ENCODE data around the gene TEKT3. TPM values are rescaled to one million over a fixed set of nuclear protein-coding genes. Genes with fewer than 3 reads are reported as not detected.
A peak's percentile ranks its signal among the peaks of the same experiment; 100 is the strongest.

TEKT3 gene
- total and polyA plus RNA-seq, 9 of the 15 experiments (the other 6 are each of a cell fraction or from before 2014, with no cell fraction given), result not detected

DNA sequence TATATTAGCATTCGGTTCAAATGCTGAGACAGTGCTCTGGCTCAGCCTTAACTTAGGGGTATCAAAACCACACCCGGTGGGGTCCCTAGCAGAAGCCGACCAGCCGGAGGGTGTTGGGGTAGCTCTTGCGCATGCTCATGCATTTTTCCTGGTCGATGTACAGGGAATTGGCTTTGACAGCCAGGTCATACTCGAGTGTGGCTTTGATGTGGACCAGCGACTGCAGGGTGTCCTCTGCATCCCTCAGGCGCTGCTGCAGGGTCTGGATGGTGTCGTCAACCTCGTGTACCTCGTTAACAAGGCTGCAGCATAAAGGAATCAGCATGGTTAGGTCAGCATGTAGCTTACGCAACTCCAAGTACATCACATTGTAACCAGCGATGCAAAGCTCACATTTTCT lies 37.5 kb downstream of the TEKT3 start:
- 6% methylated on average over 12 of the region's 14 CpGs for WGBS (ENCODE audit: insufficient coverage, low coverage, missing lambda C conversion rate)
- Histone ChIP-seq H4K20me1 (replicated peaks; ENCODE audit: control insufficient read depth, insufficient read depth, low read length) (no peaks in the 10 kb centered on the region), H3K36me3 (ENCODE audit: control insufficient read depth, insufficient read depth, low read length) (no peaks in the 10 kb centered on the region), H3K27me3 (ENCODE audit: control insufficient read depth in 2 of 2, insufficient read depth in 2 of 2, low read length in 2 of 2) (peaks cover 0 to 19% of the 10 kb centered on the region in 2 experiments; a peak in 3 of 5 replicates), H3K9me3 (replicated peaks; ENCODE audit: control insufficient read depth, insufficient read depth, low read depth, low read length) (no peaks in the 10 kb centered on the region), H3K4me3 (no peak overlapping the region), H3K9ac (ENCODE audit: insufficient read depth in 1 of 2, low read depth in 2 of 2, low read length in 2 of 2) (no peak overlapping the region), H3K9me1 (ENCODE audit: control insufficient read depth, insufficient read depth, low read length) (no peaks in the 10 kb centered on the region), H2AFZ (ENCODE audit: low read depth, low read length) (no peak overlapping the region), H3K4me2 (ENCODE audit: insufficient read depth, low read length) (no peak overlapping the region), H3K27ac (ENCODE audit: extremely low read depth, low read depth, low read length) (no peak overlapping the region), H3K4me1 (replicated peaks in 1 of 2; ENCODE audit: control insufficient read depth in 2 of 2, insufficient read depth in 2 of 2, low read length in 2 of 2) (no peaks in the 10 kb centered on the region), H3K79me2 (ENCODE audit: control insufficient read depth, insufficient read depth, low read length) (no peaks in the 10 kb centered on the region)
- BruUV-seq (replicated peaks), result no TSS peak
- CTCF ChIA-PET (ENCODE audit: low intra/inter-chr PET ratio), result no interaction called here
- FAIRE-seq, result no peak
- intact Hi-C loops (cut with micrococcal nuclease) (no loop called here), in situ Hi-C loops (cut with MboI) (no loop called here)
- POLR2A ChIA-PET, result interaction anchor here (0.5 kb wide), 1 partner anchor 157 kb away, joined by 3 read pairs; no protein-coding TSS in a partner anchor
- DNase-seq (ENCODE audit: extremely low read depth in 1 of 4, low spot score in 3 of 4), result no peak
- TF ChIP-seq NRF1 (conservative IDR thresholded peaks at IDR 0.05 in 1 of 2, IDR thresholded peaks at IDR 0.05 in 1 of 2) (peak; percentile 20 to 46; a peak in 2 of 4 replicates), CREB3L1 (IDR thresholded peaks at IDR 0.05; ENCODE audit: borderline replicate concordance, low read depth) (no peak), HIVEP1 (CRISPR knock-in tag; IDR thresholded peaks at IDR 0.05) (no peak)
- ATAC-seq, result no peak

- BruUV-seq (replicated peaks), result no TSS peak
- Histone ChIP-seq H3K4me2 (ENCODE audit: insufficient read depth, low read length) (no peak overlapping the region), H3K4me3 (no peak overlapping the region), H3K27me3 (ENCODE audit: control insufficient read depth in 2 of 2, insufficient read depth in 2 of 2, low read length in 2 of 2) (peaks cover 0 to 13% of the 10 kb centered on the region in 2 experiments; a peak in 3 of 5 replicates), H2AFZ (ENCODE audit: low read depth, low read length) (no peak overlapping the region), H3K9ac (ENCODE audit: insufficient read depth in 1 of 2, low read depth in 2 of 2, low read length in 2 of 2) (no peak overlapping the region), H3K4me1 (replicated peaks in 1 of 2; ENCODE audit: control insufficient read depth in 2 of 2, insufficient read depth in 2 of 2, low read length in 2 of 2) (no peaks in the 10 kb centered on the region), H4K20me1 (replicated peaks; ENCODE audit: control insufficient read depth, insufficient read depth, low read length) (no peaks in the 10 kb centered on the region), H3K9me3 (replicated peaks; ENCODE audit: control insufficient read depth, insufficient read depth, low read depth, low read length) (no peaks in the 10 kb centered on the region), H3K27ac (ENCODE audit: extremely low read depth, low read depth, low read length) (no peak overlapping the region), H3K36me3 (ENCODE audit: control insufficient read depth, insufficient read depth, low read length) (no peaks in the 10 kb centered on the region), H3K79me2 (ENCODE audit: control insufficient read depth, insufficient read depth, low read length) (no peaks in the 10 kb centered on the region), H3K9me1 (ENCODE audit: control insufficient read depth, insufficient read depth, low read length) (no peaks in the 10 kb centered on the region)
- ATAC-seq, result no peak
- CTCF ChIA-PET (ENCODE audit: low intra/inter-chr PET ratio), result no interaction called here
- 3% methylated on average over 3 of the region's 3 CpGs for WGBS (ENCODE audit: insufficient coverage, low coverage, missing lambda C conversion rate)
- in situ Hi-C loops (cut with MboI) (no loop called here), intact Hi-C loops (cut with micrococcal nuclease) (no loop called here)
- DNase-seq (ENCODE audit: extremely low read depth in 1 of 4, low spot score in 3 of 4), result no peak
- POLR2A ChIA-PET, result no interaction called here
- no peak for FAIRE-seq
- TF ChIP-seq ZNF436 (CRISPR knock-in tag; IDR thresholded peaks at IDR 0.05) (no peak), ZNF644 (tag; IDR thresholded peaks at IDR 0.05; ENCODE audit: low read depth) (no peak), RUNX1 (IDR thresholded peaks at IDR 0.05; ENCODE audit: low read depth) (no peak), KHSRP (IDR thresholded peaks at IDR 0.05) (no peak), ZBTB33 (CRISPR knock-in tag; IDR thresholded peaks at IDR 0.05) (no peak), ZNF764 (CRISPR knock-in tag; IDR thresholded peaks at IDR 0.05; ENCODE audit: low read depth) (no peak)
Observed at GRCh38 chr17:15303268-15303667, 38.1 kb downstream of the TEKT3 start.

Data from K562 (cell line).